ENCODE measurements around the gene MTARC1. TPM values are rescaled to one million over a fixed set of nuclear protein-coding genes. Genes with fewer than 3 reads are reported as not detected.

The MTARC1 gene
- total RNA-seq, 2 donors from 2014 or later = 53.1 to 75.4 TPM

DNA sequence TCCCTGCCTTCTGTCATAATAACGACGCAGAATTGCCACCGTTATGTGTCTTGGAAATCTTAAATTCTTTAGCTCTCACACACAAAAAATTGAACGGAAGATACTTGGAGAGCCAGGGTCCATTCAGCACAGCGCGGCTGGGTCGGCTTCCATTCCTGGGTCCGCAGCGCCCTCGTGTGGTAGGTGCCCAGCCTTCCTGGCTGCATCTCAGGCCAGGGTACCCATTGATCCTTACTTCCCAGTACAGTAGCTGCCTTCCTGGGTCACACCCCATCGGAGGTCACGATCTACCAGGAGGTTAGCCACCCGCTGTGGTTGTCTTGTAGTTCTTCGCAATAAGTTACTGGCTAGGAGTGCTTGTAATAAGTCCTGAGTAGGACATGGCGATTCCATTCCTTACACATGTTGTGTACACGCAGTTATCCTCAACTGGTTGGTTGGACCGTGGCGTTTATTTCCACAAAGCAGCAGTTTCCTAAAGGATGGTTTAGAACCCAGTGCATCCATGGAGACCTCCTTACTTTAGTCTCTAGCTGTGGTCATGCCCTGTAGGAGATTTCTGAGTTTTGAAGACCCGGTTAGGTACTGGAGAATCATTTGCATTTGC is 9.9 kb upstream of the MTARC1 start:
- no peaks in the 10 kb centered on the region for H3K4me1 Mint-ChIP-seq
- Histone ChIP-seq H3K27ac (ENCODE audit: low read depth, low read length) (no peak overlapping the region), H3K4me3 (ENCODE audit: low read length) (no peak overlapping the region), H3K9me3 (ENCODE audit: control insufficient read depth, low read length) (no peaks in the 10 kb centered on the region), H3K9ac (ENCODE audit: extremely low read depth, low read length, poor library complexity, severe bottlenecking) (no peak overlapping the region), H3K27me3 (ENCODE audit: control insufficient read depth, insufficient read depth, low read length, poor library complexity, severe bottlenecking) (no peaks in the 10 kb centered on the region), H3K4me1 (ENCODE audit: control insufficient read depth, insufficient read depth, low read length) (no peaks in the 10 kb centered on the region), H3K36me3 (ENCODE audit: control insufficient read depth, insufficient read depth, low read length) (no peaks in the 10 kb centered on the region)
- H3K9me3 Mint-ChIP-seq = no peaks in the 10 kb centered on the region
- H3K27me3 Mint-ChIP-seq (ENCODE audit: insufficient read depth) = no peaks in the 10 kb centered on the region
- H3K36me3 Mint-ChIP-seq (ENCODE audit: low read depth) = no peaks in the 10 kb centered on the region
- TF ChIP-seq, protein P1, sequence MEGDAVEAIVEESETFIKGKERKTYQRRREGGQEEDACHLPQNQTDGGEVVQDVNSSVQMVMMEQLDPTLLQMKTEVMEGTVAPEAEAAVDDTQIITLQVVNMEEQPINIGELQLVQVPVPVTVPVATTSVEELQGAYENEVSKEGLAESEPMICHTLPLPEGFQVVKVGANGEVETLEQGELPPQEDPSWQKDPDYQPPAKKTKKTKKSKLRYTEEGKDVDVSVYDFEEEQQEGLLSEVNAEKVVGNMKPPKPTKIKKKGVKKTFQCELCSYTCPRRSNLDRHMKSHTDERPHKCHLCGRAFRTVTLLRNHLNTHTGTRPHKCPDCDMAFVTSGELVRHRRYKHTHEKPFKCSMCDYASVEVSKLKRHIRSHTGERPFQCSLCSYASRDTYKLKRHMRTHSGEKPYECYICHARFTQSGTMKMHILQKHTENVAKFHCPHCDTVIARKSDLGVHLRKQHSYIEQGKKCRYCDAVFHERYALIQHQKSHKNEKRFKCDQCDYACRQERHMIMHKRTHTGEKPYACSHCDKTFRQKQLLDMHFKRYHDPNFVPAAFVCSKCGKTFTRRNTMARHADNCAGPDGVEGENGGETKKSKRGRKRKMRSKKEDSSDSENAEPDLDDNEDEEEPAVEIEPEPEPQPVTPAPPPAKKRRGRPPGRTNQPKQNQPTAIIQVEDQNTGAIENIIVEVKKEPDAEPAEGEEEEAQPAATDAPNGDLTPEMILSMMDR (conservative IDR thresholded peaks at IDR 0.05) = peak; percentile 97
- no peak overlapping the region for H3K4me3 Mint-ChIP-seq
- H3K27ac Mint-ChIP-seq = no peak overlapping the region
- 30 to 33% methylated on average over 15 to 19 of the region's 19 CpGs for WGBS, 2 experiments (ENCODE audit: insufficient coverage in 1 of 2, insufficient read length in 1 of 2)
- peak; percentile 97 for DNase-seq

DNA sequence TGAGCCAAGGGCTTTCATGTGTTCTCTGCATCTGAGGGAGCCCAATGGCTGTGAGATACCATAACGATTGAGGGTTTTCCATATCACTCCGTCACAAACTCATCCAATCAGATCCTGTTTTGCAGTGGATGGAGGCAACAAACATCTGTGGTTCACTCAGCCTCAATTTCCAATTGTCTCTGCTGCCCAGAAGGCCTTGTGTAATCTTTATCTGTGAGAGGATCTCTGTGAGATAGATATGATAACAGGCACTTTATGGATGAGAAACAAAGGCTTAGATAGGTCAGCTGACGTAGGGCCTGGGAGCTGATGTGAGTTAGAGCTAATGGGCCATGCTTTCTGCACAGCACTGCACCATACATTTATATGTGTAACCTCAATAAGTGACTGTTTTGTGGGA is 3.3 kb upstream of the MTARC1 start:
- no peak overlapping the region for H3K9ac ChIP-seq (ENCODE audit: extremely low read depth, low read length, poor library complexity, severe bottlenecking)
- no peak overlapping the region for H3K27ac ChIP-seq (ENCODE audit: low read depth, low read length)
- H3K4me1 ChIP-seq (ENCODE audit: control insufficient read depth, insufficient read depth, low read length) = peaks cover 15% of the 10 kb centered on the region
- no peak overlapping the region for H3K4me3 ChIP-seq (ENCODE audit: low read length)
- TF ChIP-seq, protein P1 (conservative IDR thresholded peaks at IDR 0.05) = no peak
- H3K36me3 ChIP-seq (ENCODE audit: control insufficient read depth, insufficient read depth, low read length) = no peaks in the 10 kb centered on the region
- no peaks in the 10 kb centered on the region for H3K27me3 Mint-ChIP-seq (ENCODE audit: insufficient read depth)
- H3K4me3 Mint-ChIP-seq = no peak overlapping the region
- DNase-seq = no peak
- H3K27ac Mint-ChIP-seq = no peak overlapping the region
- 97 to 100% methylated on average over 2 to 3 of the region's 3 CpGs for WGBS, 2 experiments (ENCODE audit: insufficient coverage in 1 of 2, insufficient read length in 1 of 2)
- peaks cover 4% of the 10 kb centered on the region for H3K36me3 Mint-ChIP-seq (ENCODE audit: low read depth)
- peaks cover 31% of the 10 kb centered on the region for H3K4me1 Mint-ChIP-seq
- no peaks in the 10 kb centered on the region for H3K27me3 ChIP-seq (ENCODE audit: control insufficient read depth, insufficient read depth, low read length, poor library complexity, severe bottlenecking)
- no peaks in the 10 kb centered on the region for H3K9me3 Mint-ChIP-seq
- H3K9me3 ChIP-seq (ENCODE audit: control insufficient read depth, low read length) = no peaks in the 10 kb centered on the region

DNA sequence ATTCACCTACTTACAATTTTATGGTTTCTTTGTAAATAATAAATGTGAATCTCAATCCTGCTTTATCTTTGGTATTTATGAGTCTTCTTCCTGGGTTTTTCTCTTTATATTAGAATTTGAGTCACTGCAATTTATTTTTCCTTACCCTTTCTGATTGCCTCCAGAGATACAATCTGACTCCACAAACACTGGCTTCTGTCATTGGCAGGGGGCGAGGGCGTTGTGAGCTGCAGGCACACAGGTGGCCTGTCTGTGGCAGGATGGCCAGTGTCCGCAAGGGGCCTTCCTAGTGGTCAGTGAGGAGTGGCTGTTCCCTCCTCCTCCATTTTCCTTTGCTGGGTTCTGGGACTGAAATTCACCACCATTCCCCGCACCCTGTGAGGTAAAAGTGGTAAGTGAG is 2.0 kb upstream of the MTARC1 start:
- no peaks in the 10 kb centered on the region for H3K27me3 ChIP-seq (ENCODE audit: control insufficient read depth, insufficient read depth, low read length, poor library complexity, severe bottlenecking)
- H3K9ac ChIP-seq (ENCODE audit: extremely low read depth, low read length, poor library complexity, severe bottlenecking) = no peak overlapping the region
- H3K9me3 ChIP-seq (ENCODE audit: control insufficient read depth, low read length) = peaks cover 3% of the 10 kb centered on the region
- Mint-ChIP-seq H3K27me3 (ENCODE audit: insufficient read depth) (no peaks in the 10 kb centered on the region), H3K4me1 (peaks cover 31% of the 10 kb centered on the region), H3K27ac (peak overlapping the region; percentile 73), H3K9me3 (no peaks in the 10 kb centered on the region), H3K4me3 (peak overlapping the region; percentile 80), H3K36me3 (ENCODE audit: low read depth) (peaks cover 14% of the 10 kb centered on the region)
- no peak overlapping the region for H3K27ac ChIP-seq (ENCODE audit: low read depth, low read length)
- TF ChIP-seq, protein P1 (conservative IDR thresholded peaks at IDR 0.05) = peak; percentile 12
- H3K4me3 ChIP-seq (ENCODE audit: low read length) = no peak overlapping the region
- H3K36me3 ChIP-seq (ENCODE audit: control insufficient read depth, insufficient read depth, low read length) = peaks cover 4% of the 10 kb centered on the region
- peaks cover 15% of the 10 kb centered on the region for H3K4me1 ChIP-seq (ENCODE audit: control insufficient read depth, insufficient read depth, low read length)
- DNase-seq = peak; percentile 55
- whole genome bisulfite sequencing, 2 experiments (ENCODE audit: insufficient coverage in 1 of 2, insufficient read length in 1 of 2) = 93% methylated on average over 4 of the region's 4 CpGs; no CpG with 5 or more reads in 1 of the 2 experiments
